ENCODE results near the gene ACVRL1.

The ACVRL1 gene

DNA sequence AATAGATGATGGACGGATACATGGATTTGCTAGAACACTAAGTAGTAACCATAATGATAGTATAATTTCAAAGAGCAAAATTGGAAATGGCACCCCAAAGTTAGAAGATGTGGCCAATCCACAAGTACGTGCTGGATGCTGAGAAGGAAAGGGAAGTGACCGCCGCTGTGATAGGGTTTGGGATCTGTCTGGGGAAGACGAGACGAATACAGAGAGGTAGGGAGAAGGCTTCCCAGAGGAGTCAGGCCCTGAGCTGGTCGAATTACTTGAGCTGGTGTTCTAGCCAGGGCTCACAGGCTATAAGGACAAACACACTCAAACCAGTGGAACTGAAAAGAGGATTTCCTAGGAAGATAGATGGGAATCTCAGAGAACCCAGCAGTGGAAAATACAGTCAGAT lies 34.8 kb downstream of the ACVRL1 start:
- H3K27me3 ChIP-seq (replicated peaks; ENCODE audit: control insufficient read depth, insufficient read depth, low read length, poor library complexity, severe bottlenecking): no peaks in the 10 kb centered on the region
- no peak for DNase-seq
- no peak overlapping the region for H3K27ac ChIP-seq (ENCODE audit: insufficient read depth, low read length, poor library complexity, severe bottlenecking)
- H3K36me3 ChIP-seq (ENCODE audit: control insufficient read depth, insufficient read depth, low read length): no peaks in the 10 kb centered on the region
- no peaks in the 10 kb centered on the region for H3K4me1 ChIP-seq (ENCODE audit: control insufficient read depth, insufficient read depth, low read length, poor library complexity, severe bottlenecking)
- no peak overlapping the region for H3K4me3 ChIP-seq (ENCODE audit: insufficient read depth, low read depth, low read length, poor library complexity, severe bottlenecking)
- H3K9me3 ChIP-seq (ENCODE audit: control insufficient read depth, low read length): no peaks in the 10 kb centered on the region

- Histone ChIP-seq H3K4me3 (ENCODE audit: insufficient read depth, low read depth, low read length, poor library complexity, severe bottlenecking) (no peak overlapping the region), H3K27ac (ENCODE audit: insufficient read depth, low read length, poor library complexity, severe bottlenecking) (no peak overlapping the region), H3K36me3 (ENCODE audit: control insufficient read depth, insufficient read depth, low read length) (no peaks in the 10 kb centered on the region), H3K27me3 (replicated peaks; ENCODE audit: control insufficient read depth, insufficient read depth, low read length, poor library complexity, severe bottlenecking) (no peaks in the 10 kb centered on the region), H3K9me3 (ENCODE audit: control insufficient read depth, low read length) (no peaks in the 10 kb centered on the region), H3K4me1 (ENCODE audit: control insufficient read depth, insufficient read depth, low read length, poor library complexity, severe bottlenecking) (no peaks in the 10 kb centered on the region)
- DNase-seq: no peak
Measured at GRCh38 chr12:51942501-51943000, 35.2 kb downstream of the ACVRL1 start.

DNA sequence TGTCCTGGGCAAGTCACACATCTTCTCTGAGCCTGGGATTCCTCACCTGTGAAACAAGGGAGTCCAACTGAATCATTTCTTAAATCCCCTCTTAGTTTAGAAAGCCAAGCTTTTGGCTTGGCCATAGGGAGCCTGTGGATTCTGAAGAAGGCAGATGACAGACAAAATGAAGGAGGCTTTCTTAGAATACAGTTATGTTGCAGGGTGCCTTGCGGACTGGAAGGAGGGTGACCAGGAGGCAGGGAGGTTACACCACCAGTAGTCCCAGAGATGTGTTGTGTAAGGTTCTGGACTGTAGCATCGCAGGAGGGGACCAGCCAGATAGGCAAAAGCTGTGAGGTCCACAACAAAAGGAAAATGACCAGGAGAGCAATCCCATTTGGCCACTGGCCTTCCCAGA lies 36.0 kb downstream of the ACVRL1 start:
- no peak for DNase-seq
- H3K27ac ChIP-seq (ENCODE audit: insufficient read depth, low read length, poor library complexity, severe bottlenecking): no peak overlapping the region
- H3K4me1 ChIP-seq (ENCODE audit: control insufficient read depth, insufficient read depth, low read length, poor library complexity, severe bottlenecking): no peaks in the 10 kb centered on the region
- no peaks in the 10 kb centered on the region for H3K9me3 ChIP-seq (ENCODE audit: control insufficient read depth, low read length)
- H3K4me3 ChIP-seq (ENCODE audit: insufficient read depth, low read depth, low read length, poor library complexity, severe bottlenecking): no peak overlapping the region
- no peaks in the 10 kb centered on the region for H3K36me3 ChIP-seq (ENCODE audit: control insufficient read depth, insufficient read depth, low read length)
- H3K27me3 ChIP-seq (replicated peaks; ENCODE audit: control insufficient read depth, insufficient read depth, low read length, poor library complexity, severe bottlenecking): no peaks in the 10 kb centered on the region

DNA sequence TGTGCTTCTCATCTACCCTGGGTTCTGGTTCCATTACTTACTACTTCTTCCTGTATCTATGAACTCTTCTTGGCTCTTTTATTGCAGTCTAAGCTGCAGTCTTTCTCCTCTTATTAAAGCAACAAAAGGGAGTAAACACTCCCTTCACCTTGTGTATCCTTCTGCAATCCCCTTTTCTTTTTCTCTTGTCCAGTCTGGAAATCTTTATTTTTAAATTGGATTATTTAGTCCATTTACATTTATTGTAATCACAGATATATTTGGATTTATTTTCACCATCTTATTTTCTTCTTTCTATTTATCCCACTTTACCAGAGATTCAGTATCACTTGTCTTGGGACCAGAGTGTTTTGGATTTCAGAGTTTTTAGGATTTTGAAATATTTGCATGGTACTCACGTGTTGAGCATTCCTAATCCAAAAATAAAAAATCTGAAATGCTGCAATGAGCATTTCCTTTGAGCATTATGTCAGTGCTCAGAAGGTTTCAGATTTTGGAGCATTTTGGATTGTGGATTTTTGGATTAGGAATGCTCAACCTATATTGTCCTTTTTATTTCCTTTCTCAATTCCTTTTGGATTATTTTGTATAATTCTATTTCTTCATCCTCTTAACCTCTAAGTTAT lies 37.4 kb downstream of the ACVRL1 start:
- no peak overlapping the region for H3K27ac ChIP-seq (ENCODE audit: insufficient read depth, low read length, poor library complexity, severe bottlenecking)
- H3K36me3 ChIP-seq (ENCODE audit: control insufficient read depth, insufficient read depth, low read length): no peaks in the 10 kb centered on the region
- no peaks in the 10 kb centered on the region for H3K4me1 ChIP-seq (ENCODE audit: control insufficient read depth, insufficient read depth, low read length, poor library complexity, severe bottlenecking)
- H3K9me3 ChIP-seq (ENCODE audit: control insufficient read depth, low read length): no peaks in the 10 kb centered on the region
- no peak overlapping the region for H3K4me3 ChIP-seq (ENCODE audit: insufficient read depth, low read depth, low read length, poor library complexity, severe bottlenecking)
- H3K27me3 ChIP-seq (replicated peaks; ENCODE audit: control insufficient read depth, insufficient read depth, low read length, poor library complexity, severe bottlenecking): no peaks in the 10 kb centered on the region
- no peak for DNase-seq

- H3K9me3 ChIP-seq (ENCODE audit: control insufficient read depth, low read length): no peaks in the 10 kb centered on the region
- no peak overlapping the region for H3K4me3 ChIP-seq (ENCODE audit: insufficient read depth, low read depth, low read length, poor library complexity, severe bottlenecking)
- H3K36me3 ChIP-seq (ENCODE audit: control insufficient read depth, insufficient read depth, low read length): no peaks in the 10 kb centered on the region
- DNase-seq: no peak
- no peak overlapping the region for H3K27ac ChIP-seq (ENCODE audit: insufficient read depth, low read length, poor library complexity, severe bottlenecking)
- H3K4me1 ChIP-seq (ENCODE audit: control insufficient read depth, insufficient read depth, low read length, poor library complexity, severe bottlenecking): peaks cover 4% of the 10 kb centered on the region
- no peaks in the 10 kb centered on the region for H3K27me3 ChIP-seq (replicated peaks; ENCODE audit: control insufficient read depth, insufficient read depth, low read length, poor library complexity, severe bottlenecking)
Measured at GRCh38 chr12:51947246-51947996, 40.1 kb downstream of the ACVRL1 start.

DNA sequence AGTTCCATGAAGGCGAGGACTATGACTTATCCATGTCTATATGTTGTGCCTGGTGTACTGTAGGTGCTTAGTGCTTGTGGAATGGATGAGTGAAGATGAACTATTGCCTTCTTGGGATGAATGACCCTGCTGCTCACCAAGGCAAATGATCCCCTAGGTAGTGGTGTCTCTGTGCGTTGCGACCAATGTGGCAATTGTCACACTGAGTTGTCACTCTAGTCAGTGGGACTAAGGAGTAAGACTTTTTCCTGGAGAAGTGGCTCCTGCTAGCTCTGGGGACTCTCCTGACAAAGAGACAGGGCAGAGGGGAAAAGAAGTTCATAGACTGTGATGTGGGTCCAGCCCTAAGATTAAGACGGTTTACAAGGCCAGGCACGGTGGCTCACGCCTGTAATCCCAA lies 40.8 kb downstream of the ACVRL1 start:
- Histone ChIP-seq H3K27me3 (replicated peaks; ENCODE audit: control insufficient read depth, insufficient read depth, low read length, poor library complexity, severe bottlenecking) (no peaks in the 10 kb centered on the region), H3K4me3 (ENCODE audit: insufficient read depth, low read depth, low read length, poor library complexity, severe bottlenecking) (no peak overlapping the region), H3K27ac (ENCODE audit: insufficient read depth, low read length, poor library complexity, severe bottlenecking) (no peak overlapping the region), H3K9me3 (ENCODE audit: control insufficient read depth, low read length) (no peaks in the 10 kb centered on the region), H3K36me3 (ENCODE audit: control insufficient read depth, insufficient read depth, low read length) (no peaks in the 10 kb centered on the region), H3K4me1 (ENCODE audit: control insufficient read depth, insufficient read depth, low read length, poor library complexity, severe bottlenecking) (peaks cover 5% of the 10 kb centered on the region)
- DNase-seq: no peak

GRCh38 chr12:51949342-51950030 lies 42.2 kb downstream of the ACVRL1 start:
- Histone ChIP-seq H3K27me3 (replicated peaks; ENCODE audit: control insufficient read depth, insufficient read depth, low read length, poor library complexity, severe bottlenecking) (no peaks in the 10 kb centered on the region), H3K4me1 (ENCODE audit: control insufficient read depth, insufficient read depth, low read length, poor library complexity, severe bottlenecking) (peaks cover 5% of the 10 kb centered on the region), H3K27ac (ENCODE audit: insufficient read depth, low read length, poor library complexity, severe bottlenecking) (no peak overlapping the region), H3K9me3 (ENCODE audit: control insufficient read depth, low read length) (no peaks in the 10 kb centered on the region), H3K4me3 (ENCODE audit: insufficient read depth, low read depth, low read length, poor library complexity, severe bottlenecking) (no peak overlapping the region), H3K36me3 (ENCODE audit: control insufficient read depth, insufficient read depth, low read length) (no peaks in the 10 kb centered on the region)
- DNase-seq: no peak

DNA sequence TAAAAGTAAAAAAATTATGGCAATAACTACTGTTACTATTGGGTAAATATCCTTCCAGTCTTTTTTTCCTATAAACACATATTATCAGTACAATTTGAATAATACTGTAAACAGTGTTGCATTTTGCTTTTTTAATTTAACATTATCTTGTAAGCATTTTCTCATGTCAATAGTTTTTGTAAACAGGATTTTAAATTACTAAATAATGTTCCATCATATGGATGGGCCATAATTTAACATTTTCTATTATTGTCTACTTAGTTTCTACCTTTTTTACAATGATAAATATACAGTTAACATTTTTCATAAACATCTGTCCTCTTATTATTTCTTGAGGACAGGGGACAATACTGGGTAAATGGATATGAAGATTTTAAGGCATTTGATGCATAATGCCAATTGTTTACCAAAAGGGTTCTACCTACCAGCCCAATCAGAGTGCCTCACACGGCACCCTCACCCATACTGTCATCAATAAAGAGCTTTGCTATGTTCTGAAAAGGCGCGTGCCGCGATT lies 43.4 kb downstream of the ACVRL1 start:
- peaks cover 5% of the 10 kb centered on the region for H3K4me1 ChIP-seq (ENCODE audit: control insufficient read depth, insufficient read depth, low read length, poor library complexity, severe bottlenecking)
- no peak for DNase-seq
- peak overlapping the region; percentile 62 for H3K27ac ChIP-seq (ENCODE audit: insufficient read depth, low read length, poor library complexity, severe bottlenecking)
- no peaks in the 10 kb centered on the region for H3K9me3 ChIP-seq (ENCODE audit: control insufficient read depth, low read length)
- H3K27me3 ChIP-seq (replicated peaks; ENCODE audit: control insufficient read depth, insufficient read depth, low read length, poor library complexity, severe bottlenecking): no peaks in the 10 kb centered on the region
- H3K36me3 ChIP-seq (ENCODE audit: control insufficient read depth, insufficient read depth, low read length): no peaks in the 10 kb centered on the region
- H3K4me3 ChIP-seq (ENCODE audit: insufficient read depth, low read depth, low read length, poor library complexity, severe bottlenecking): peak overlapping the region; percentile 73

DNA sequence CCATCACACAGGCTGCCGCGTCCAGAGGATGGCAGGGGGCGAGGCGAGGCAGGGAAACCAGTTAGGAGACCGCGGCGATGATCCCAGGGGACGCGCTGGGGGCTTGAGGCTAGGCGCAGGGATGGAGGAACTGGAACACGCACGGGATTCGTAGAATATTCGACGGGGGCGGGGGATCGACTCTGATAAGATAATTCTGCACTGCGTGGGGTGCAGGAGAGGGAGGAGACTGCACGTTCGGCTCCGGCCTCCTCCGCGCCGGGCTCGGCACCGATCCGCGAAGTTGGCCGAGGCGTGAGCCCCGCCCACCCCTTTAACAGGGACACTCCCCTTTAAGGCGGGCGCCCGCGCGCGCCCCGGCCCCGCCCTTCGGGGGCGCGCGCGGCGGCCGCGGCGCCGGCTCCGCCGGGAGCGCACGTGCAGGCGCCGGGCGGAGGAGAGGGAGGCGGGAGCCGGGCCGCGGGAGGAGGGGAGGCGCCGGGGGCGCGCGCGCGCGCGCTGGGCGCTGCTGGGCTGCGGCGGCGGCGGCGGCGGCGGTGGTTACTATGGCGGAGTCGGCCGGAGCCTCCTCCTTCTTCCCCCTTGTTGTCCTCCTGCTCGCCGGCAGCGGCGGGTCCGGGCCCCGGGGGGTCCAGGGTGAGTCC lies 44.0 kb downstream of the ACVRL1 start, which contains the start of gene ACVR1B:
ACVR1B (plus strand) TSS at position 501 of the 644 bp plus-strand sequence; CDS start at position 546, 45 bp downstream.
- Histone ChIP-seq H3K27me3 (replicated peaks; ENCODE audit: control insufficient read depth, insufficient read depth, low read length, poor library complexity, severe bottlenecking) (no peaks in the 10 kb centered on the region), H3K36me3 (ENCODE audit: control insufficient read depth, insufficient read depth, low read length) (no peaks in the 10 kb centered on the region), H3K9me3 (ENCODE audit: control insufficient read depth, low read length) (no peaks in the 10 kb centered on the region), H3K27ac (ENCODE audit: insufficient read depth, low read length, poor library complexity, severe bottlenecking) (peak within 1 kb of the TSS; percentile 67), H3K4me1 (ENCODE audit: control insufficient read depth, insufficient read depth, low read length, poor library complexity, severe bottlenecking) (peaks cover 5% of the 10 kb centered on the region), H3K4me3 (ENCODE audit: insufficient read depth, low read depth, low read length, poor library complexity, severe bottlenecking) (peak within 1 kb of the TSS; percentile 81)
- peak; percentile 85 to 87 (median 85) for DNase-seq
